Spleen (tissue), 7 donors: ENCODE measurements around the gene DNAJB6.

Experiments used
- CTCF ChIP-seq, 11 experiments: fragments of 200-600 bp in 7 of 11; fragments of 450-650 bp in 4 of 11; sonication (generic) in 4 of 11; IDR thresholded peaks in 8 of 11; conservative IDR thresholded peaks in 3 of 11; 1 replicate in 7 of 11; 2 replicates in 4 of 11; pipeline versions ENCODE4 v1.4.0 to v1.8.0; 2016 to 2021; ENCODE audit warnings: antibody characterized with exemption in 11 of 11, inconsistent platforms in 4 of 11, mild to moderate bottlenecking in 1 of 11
- POLR2A ChIP-seq, 3 donors: fragments of 450-650 bp; IDR thresholded peaks; one replicate each; pipeline ENCODE4 v1.5.1; 2017; ENCODE audit warnings: antibody characterized with exemption in 3 of 3, mild to moderate bottlenecking in 1 of 3
- POLR2AphosphoS5 ChIP-seq, 3 donors: sonication (generic); formaldehyde crosslinking; IDR thresholded peaks; one replicate each; pipeline ENCODE4 v1.5.1; 2017; ENCODE audit warnings: antibody characterized with exemption in 3 of 3
- donor health status: DM: no; HTN: no; CAD: no; lungs with moderate emphysema.
- donor health status: DM: no; HTN: no; CAD: no.
- donor health status: DM: no; HTN: no; CAD: no.

GRCh38 chr7:157414702-157415096 lies 77.9 kb downstream of the DNAJB6 start:
- TF ChIP-seq CTCF (IDR thresholded peaks at IDR 0.05 in 8 of 11, conservative IDR thresholded peaks at IDR 0.05 in 3 of 11) = no peak
- peak in 1 of 3 donors; percentile 13 for TF ChIP-seq POLR2AphosphoS5 (IDR thresholded peaks at IDR 0.05)
- no peak for TF ChIP-seq POLR2A (IDR thresholded peaks at IDR 0.05)
